Chondrocyte (in vitro differentiated cells): ENCODE data around the gene ALOX12. TPM values are rescaled to one million over a fixed set of nuclear protein-coding genes. Genes with fewer than 3 reads are reported as not detected.

Experiments used
- DNase-seq: peaks from one replicate; pipeline ENCODE4 v3.0.0; 2021; ENCODE audit warnings: mixed read lengths, low spot score
- H3K27ac Mint-ChIP-seq: one replicate; pipeline ENCODE4 v1.8.0; 2021; ENCODE audit warnings: mild to moderate bottlenecking, moderate library complexity, mixed read lengths; ENCODE audit not compliant: unreplicated experiment
- H3K27me3 Mint-ChIP-seq: 2 replicates; pipeline ENCODE4 v1.8.0; 2021; ENCODE audit warnings: low read depth, mixed read lengths
- H3K36me3 Mint-ChIP-seq: 2 replicates; pipeline ENCODE4 v1.8.0; 2021; ENCODE audit warnings: low read depth, mixed read lengths
- H3K4me1 Mint-ChIP-seq: 2 replicates; pipeline ENCODE4 v1.8.0; 2021; ENCODE audit warnings: low read depth, mild to moderate bottlenecking, mixed read lengths
- H3K4me3 Mint-ChIP-seq: one replicate; pipeline ENCODE4 v1.8.0; 2021; ENCODE audit warnings: mild to moderate bottlenecking, moderate library complexity, mixed read lengths; ENCODE audit not compliant: unreplicated experiment
- H3K9me3 Mint-ChIP-seq: 2 replicates; pipeline ENCODE4 v1.8.0; 2021; ENCODE audit warnings: low read depth, mixed read lengths
- CTCF ChIP-seq: fragments of 200-600 bp; sonication (generic); IDR thresholded peaks from 2 replicates; pipeline ENCODE4 v1.5.0; 2021; ENCODE audit warnings: antibody characterized with exemption, mild to moderate bottlenecking, moderate library complexity
- total RNA-seq: library from RNA; stranded (reverse); gene quantifications from 3 replicates; pipeline ENCODE4 v1.2.1, GENCODE V29; 2021

Gene ALOX12
- total RNA-seq, 1 donor from 2014 or later, result not detected

- no peak for TF ChIP-seq CTCF
- Mint-ChIP-seq H3K27ac (no peak overlapping the region), H3K4me3 (no peak overlapping the region), H3K36me3 (no peaks in the 10 kb centered on the region), H3K4me1 (peaks cover 17% of the 10 kb centered on the region), H3K9me3 (no peaks in the 10 kb centered on the region), H3K27me3 (peaks cover 11% of the 10 kb centered on the region)
- no peak for DNase-seq
Measured at GRCh38 chr17:7024402-7024785, 28.5 kb downstream of the ALOX12 start.

DNA sequence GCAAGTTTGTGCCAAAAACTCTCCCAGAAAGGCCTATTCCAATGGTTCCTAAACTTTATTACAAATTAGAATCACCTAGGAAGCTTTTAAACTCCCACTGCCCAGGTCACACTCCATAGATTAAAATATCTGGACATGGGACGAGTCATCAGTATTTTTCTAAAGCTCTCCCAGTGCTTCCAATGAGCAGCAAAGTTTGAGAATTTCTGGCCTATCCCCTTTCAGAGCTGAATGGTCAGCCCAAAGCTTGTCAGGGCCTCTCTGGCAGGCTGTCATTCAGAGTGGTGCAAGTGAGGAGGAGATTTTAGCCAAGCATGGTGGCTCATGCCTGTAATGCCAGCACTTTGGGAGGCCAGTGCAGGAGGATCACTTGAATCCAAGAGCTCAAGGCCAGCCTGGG, 29.4 kb downstream of the ALOX12 start:
- Mint-ChIP-seq H3K4me1 (peaks cover 11% of the 10 kb centered on the region), H3K4me3 (no peak overlapping the region), H3K9me3 (no peaks in the 10 kb centered on the region), H3K27ac (no peak overlapping the region), H3K36me3 (no peaks in the 10 kb centered on the region), H3K27me3 (peaks cover 11% of the 10 kb centered on the region)
- DNase-seq, result no peak
- no peak for TF ChIP-seq CTCF

- Mint-ChIP-seq H3K27me3 (peaks cover 11% of the 10 kb centered on the region), H3K9me3 (no peaks in the 10 kb centered on the region), H3K27ac (no peak overlapping the region), H3K4me1 (peaks cover 7% of the 10 kb centered on the region), H3K4me3 (no peak overlapping the region), H3K36me3 (no peaks in the 10 kb centered on the region)
- DNase-seq, result no peak
- TF ChIP-seq CTCF, result no peak
Measured at GRCh38 chr17:7026471-7027115, 30.7 kb downstream of the ALOX12 start.

- Mint-ChIP-seq H3K27me3 (peaks cover 11% of the 10 kb centered on the region), H3K27ac (no peak overlapping the region), H3K4me3 (no peak overlapping the region), H3K9me3 (no peaks in the 10 kb centered on the region), H3K4me1 (peaks cover 7% of the 10 kb centered on the region), H3K36me3 (no peaks in the 10 kb centered on the region)
- no peak for DNase-seq
- TF ChIP-seq CTCF, result no peak
Measured at GRCh38 chr17:7027335-7027734, 31.5 kb downstream of the ALOX12 start.

DNA sequence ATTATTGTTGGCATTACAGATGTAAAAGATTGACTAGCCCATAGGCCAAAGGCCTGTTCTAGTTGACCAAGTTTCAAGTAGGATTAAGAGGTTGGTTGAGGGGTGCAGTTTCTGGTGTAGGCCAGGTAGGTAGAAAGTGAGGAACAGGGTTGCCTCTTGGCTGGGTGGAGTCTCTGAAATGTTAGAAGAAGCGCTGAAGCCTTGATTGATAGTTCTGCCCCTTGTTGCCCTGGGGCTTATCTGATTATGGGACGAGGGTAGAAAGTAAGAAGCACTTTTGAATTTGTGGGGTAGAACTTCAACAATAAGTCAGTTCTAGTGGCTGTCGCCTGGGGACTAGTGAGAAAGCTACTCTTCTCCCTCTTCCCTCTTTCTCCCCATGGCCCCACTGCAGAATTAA, 33.2 kb downstream of the ALOX12 start:
- no peaks in the 10 kb centered on the region for H3K9me3 Mint-ChIP-seq
- no peak overlapping the region for H3K4me3 Mint-ChIP-seq
- H3K36me3 Mint-ChIP-seq, result no peaks in the 10 kb centered on the region
- no peak for DNase-seq
- no peaks in the 10 kb centered on the region for H3K27me3 Mint-ChIP-seq
- no peak for TF ChIP-seq CTCF
- no peak overlapping the region for H3K27ac Mint-ChIP-seq
- H3K4me1 Mint-ChIP-seq, result no peaks in the 10 kb centered on the region
